GM19372 (cell line): ENCODE data around the gene TMEM127.
"Not testable (repeated sequence)": the region's sequence is repeated elsewhere in the genome, so short reads cannot be mapped to it uniquely, and the experiment has no call there.

Experiments used
- ATAC-seq: cut with Tn5 transposase; IDR thresholded peaks from one replicate; pipeline ENCODE4 v1.9.1; 2021; ENCODE audit warnings: mild to moderate bottlenecking, low read depth, moderate library complexity; ENCODE audit not compliant: unreplicated experiment

Gene TMEM127

DNA sequence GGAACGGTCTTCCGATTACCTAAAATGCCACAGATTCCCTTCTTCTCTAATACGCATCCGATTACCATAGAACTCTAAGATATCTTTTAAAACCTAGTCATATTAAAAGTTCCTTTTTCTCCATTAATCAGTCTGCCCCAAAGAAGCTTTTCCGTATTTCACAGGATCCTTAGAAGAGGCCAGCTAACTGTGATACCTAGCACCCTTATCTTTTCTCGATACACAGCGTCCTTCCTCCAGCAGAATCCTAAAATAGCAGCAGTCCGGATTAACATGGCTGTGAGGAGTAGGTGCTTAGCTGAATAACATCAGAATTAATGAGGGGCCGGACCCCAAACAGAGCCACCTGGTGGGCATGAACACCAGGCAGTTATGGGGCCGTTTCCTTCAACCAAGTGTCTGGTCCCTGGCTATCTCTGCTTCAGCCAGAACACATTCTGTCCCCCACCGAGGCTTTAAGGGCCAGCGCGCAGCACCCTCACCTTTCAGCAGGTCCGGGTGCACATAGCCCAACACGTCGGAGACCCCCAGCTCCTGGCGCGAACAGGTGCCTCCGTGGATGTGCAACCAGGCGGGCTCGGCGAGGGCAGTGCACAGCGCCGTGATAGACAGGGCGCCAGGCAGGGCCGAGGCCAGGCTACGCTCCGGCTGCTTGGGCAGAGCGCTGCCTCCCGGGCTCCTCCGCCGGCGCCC is 995 bp downstream of the TMEM127 start:
- no peak for ATAC-seq

DNA sequence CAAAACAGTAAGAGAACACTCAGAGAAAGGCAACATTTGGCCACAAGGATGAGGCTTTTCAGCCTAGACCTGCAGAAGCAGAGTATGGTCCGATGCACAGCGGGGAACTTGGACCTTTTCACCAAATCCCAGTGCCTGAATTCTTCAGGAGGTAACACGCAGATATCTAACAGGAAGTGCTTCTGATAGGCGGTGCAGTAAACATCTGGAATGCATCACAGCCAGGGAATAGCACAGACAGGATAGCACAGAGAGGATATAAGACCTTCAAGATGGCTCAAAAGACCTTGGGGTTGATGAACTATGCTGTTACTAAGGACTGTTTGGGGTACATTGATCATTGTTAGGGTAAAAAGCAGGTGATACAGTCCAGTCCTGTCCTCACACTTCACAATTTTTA is 1.7 kb downstream of the TMEM127 start:
- no peak for ATAC-seq

DNA sequence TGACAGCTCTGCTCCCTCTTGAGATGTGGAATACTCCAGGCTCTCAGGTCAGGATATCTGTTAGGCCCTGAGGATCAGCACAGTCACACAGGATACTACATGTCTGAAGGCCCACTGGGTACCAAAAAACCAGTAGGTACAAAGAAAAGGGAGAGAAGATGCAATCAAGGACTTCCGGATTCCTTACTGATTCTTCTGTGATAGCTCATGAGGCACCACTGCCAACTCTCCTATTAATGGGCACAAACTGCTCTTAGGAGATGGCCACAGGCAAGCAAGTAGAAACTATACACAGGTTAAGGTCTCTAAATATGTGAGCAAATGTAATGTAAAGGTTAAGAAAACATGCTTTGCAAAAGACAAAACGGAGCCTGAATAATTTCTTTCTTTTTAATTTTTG is 3.5 kb downstream of the TMEM127 start:
- no peak for ATAC-seq

DNA sequence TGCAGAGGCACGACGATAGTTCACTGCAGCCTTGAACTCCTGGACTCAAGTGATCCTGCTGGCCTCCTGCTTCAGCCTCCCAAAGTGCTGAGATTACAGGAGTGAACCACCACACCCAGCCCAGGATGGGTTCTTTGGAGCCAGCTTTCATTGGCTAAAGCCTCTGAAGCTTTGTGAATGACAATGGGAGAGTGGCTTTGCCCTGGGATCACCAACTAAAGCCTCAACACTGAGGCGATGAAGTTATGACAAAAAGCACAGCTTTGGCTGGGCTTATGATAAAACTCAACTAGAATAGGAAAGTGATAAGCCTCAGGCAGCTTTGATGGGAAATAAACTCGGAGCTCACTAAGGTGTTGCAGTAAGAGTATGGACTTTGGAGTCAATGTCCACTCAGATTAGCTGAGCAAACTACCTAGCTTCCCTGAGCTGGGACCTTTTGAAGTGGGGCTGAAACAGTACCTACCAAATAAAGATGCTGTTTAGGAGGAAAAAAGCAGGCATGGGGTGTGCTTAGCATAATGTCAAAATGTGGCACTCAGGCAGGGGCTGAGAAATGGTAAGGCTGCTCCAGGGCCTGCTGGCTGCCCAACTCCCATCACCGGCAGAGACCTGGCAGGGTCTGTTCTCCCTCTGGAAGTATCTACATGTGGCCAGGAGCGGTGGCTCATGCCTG is 4.3 kb downstream of the TMEM127 start:
- ATAC-seq, result no peak

DNA sequence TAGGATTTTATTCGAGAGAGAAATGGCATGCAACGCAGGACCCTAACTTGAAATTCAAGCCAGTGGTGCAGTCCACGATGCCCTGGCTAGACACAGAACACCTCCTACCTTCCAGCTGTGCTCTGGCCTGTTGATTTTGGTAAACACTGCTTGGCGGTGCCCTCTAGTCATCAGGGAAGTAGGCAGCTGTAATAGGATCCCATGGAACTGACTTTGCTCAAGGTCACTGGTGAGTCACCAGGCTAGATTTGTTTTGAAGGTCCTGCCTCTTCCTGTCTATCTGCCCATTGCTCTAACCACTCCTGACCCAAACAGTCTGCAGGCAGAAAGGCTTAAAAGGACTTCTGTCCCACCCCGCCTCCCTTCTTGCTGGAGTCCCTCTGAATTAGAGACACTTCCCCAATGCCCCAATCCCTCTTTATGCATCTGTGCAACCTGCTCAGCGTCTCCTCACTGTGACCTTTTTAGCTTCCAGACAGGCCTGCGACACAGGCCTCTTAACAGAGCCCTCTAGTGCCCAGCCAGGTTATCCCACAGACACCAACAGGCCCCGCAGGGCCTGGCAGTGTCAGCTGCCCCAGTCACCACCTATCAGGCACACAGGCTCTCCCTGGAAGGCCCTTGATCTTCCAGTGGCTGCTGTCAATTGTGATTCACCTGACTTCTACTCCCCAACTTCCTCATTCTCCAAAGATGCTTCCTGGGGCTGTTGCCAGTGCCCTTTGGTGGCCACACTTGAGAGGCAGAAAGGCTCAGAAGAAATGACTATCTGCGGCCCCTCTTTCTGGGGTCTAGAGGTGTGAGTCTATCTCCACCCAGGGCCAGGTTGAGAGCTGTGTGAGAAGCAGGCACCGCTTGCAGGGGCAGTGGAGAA is 5.2 kb downstream of the TMEM127 start:
- no peak for ATAC-seq

DNA sequence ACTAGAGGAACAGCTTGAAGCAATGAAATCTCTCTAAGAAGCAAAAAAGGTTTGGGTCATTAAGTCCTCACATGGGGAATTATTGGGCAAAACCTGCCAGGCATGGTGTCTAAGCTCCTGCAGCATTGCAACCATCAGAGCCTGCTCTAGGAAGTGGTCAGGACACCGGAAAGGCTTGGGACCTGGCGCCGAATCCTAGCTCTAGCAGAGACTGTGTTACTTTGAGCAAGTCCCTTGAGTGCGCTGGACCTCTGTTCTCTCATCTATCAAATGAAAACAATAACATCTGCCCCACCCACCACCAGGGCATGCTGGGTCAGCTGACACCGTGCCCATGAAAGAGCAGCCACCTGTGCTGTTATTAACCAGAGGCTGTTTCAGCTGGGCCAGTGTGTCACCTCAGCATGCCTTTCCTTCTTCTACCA is 6.3 kb downstream of the TMEM127 start:
- ATAC-seq, result no peak

DNA sequence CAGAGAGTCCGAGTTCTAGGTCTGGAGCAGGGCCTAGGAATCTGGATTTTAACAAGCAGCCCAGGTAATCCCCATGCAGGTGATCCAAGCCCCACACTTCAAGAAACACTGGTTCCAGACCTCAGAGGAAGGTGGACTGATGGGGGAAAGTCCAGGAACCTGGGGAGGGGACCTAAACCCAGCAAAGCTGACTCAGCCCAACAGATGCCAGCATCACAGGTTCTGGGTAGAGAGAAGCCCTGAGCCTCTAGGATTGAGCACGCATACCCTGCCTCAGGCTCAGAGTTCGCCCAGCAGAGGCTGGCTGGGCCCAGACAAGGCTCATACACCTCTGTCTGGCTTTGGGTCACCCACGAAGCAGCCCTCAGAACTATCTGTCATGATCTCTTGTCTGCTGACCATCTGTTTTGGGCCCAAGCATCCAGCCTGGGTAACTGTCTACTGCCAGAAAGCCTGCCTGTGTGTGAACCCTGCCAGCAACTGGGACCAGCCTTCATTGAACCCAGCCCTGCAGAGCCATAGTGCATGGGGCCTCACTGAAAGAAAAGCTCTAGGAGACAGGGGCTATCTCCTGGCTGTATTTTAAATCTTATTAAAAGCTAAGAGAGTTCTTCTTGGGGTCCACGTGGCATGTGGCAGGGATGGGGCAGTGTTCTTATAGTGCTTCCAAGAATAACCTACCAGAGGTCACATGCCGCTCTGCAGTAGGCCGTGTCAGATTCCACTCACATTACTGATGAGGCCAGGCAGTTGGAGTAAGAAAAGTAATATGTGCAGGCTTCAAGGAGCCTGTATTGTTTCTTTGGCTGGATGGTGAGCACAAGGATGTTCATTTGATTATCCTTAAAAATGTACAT is 7.4 kb downstream of the TMEM127 start:
- ATAC-seq, result no peak

DNA sequence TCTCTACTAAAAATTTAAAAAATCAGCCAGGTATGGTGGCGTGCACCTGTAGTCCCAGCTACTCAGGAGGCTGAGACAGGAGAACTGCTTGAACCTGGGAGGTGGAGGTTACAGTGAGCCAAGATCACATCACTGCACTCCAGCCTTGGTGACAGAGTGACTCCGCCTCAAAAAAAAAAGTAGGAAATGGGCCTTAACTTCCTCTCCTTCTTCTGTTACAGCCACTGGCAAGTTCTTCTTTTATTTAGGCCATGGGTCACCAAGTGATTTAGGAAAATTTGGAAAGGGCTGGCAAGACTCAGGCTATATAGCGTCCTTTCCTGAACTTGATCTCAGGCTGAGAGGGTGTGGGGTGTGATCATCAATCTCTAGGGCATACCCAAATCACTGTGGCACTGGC is 8.1 kb downstream of the TMEM127 start:
- not testable (repeated sequence) for ATAC-seq

DNA sequence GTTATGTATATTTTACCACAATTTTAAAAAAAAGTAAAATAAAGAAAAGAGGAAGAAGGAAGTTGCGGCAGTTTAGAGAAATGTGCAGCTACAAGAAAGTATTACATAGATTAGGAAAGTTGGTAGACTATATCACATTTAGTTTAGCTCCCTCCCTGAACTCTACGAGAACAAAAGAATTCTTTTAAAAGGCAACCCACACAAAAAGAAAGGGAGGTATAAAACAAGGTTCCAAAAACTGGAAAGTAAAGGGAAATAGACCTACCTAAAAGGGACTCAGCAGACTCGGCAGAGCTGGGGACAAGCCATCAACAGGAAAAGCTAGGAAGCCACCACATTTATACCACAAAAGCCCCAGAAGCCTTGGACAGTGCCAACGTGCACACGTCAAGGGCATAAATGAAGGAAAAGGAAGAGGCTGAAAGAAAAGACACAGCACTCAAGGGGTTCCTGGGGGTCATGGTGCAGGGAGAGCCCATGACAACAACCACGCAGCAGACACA is 9.1 kb downstream of the TMEM127 start:
- ATAC-seq, result no peak

DNA sequence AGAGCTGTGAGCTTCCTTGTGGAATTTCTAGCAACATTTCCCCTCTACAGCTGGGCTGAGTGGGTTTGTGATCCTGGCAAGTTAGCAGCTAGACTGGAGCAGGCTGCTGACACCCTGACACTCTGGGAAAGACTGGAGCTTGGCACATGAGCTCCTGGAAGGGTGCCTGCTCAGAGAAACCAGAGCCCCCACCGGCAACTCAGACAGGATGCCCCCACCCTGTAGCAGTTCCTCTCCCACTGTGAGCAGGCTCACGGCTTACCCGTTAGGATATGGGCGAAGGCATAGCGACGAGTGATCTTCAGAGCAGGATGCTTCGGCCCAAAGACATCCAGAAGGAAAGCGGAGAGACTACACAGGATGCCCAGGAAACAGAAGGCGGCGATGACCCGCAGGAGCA is 11.2 kb downstream of the TMEM127 start:
- ATAC-seq, result no peak

DNA sequence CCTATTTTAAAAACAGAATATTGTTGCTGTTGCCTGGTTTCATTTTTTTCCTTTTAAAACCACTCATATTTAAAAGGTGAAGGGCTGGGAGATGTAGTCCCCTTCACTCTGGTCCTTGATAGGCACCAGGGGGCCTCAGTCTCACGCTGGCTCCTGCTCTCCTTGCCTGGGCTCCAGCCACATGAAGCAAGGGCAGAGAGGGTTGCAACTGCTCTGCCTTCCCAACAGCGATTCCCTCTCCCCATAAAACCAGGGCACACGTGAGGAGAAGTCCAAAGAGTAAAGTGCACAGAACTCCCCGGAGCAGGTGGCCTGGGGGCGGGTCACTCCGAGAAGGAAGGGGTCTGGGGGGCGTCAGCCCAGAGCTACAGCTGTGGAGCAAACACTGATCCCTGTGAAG is 12.8 kb downstream of the TMEM127 start:
- ATAC-seq, result no peak

DNA sequence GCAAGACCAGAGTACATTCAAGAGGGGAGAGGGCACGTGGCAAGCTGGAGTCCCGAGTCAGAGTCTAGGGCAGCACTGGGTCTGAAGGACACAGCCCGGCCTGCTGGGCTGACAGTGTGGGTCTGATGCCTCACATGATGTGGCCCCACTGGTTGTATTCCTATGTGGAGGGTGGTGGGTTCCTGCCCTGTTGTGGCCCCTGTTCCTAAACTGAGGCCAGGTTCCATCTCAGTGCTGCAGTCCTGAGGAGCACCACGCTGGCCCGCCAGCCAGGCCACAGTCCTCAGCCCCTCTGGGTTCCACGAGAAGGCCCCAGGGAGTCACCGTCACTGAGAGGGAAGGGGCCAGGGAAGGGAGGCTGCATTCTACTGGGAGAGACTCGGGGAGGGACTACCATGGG is 13.3 kb downstream of the TMEM127 start:
- ATAC-seq, result no peak

DNA sequence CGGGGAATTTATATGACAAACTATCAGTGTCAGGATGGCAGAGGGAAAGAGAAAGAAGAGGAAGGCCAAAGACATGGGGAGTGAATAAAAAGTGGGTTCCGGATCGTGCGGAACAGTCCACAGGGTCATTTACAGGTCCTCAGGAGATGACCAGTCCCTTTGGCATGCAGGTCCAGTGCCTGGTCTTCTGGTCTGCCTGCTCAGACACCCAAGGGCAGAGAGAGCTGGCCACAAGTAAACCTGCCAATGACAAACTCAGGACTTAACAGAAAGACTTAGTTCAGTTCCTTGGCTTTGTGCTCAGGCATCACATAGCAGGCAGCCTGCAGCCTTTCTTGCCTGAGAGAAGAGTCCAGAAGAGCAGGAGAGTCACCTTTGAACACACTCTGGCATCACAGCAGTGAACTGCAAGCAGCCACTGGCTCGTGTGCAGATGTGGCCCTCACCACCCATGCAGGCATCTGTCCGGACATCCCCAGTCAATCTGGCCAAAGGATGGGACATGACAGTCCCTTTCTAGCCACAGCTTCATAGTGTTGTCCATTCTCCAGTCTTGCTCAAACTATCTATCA is 14.0 kb downstream of the TMEM127 start:
- no peak for ATAC-seq

DNA sequence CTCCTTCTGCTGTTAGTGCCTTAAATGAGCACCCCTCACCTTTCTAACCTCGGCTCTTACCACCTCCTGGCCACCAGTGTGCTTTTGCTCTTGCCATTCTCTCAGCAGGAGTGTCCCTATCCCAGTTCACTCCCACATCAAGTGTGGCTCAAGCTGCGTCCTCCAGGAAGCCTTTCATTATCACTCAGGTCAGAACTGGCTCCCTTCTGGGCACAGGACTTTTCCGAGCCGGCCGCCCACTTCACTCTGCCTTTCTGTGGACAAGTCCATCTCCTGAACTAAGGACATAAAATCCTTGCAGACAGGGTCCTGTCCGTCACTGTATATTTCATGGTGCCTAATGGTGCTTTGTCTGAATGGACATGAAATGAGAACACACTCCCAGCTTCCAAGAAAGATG is 15.6 kb downstream of the TMEM127 start:
- no peak for ATAC-seq

DNA sequence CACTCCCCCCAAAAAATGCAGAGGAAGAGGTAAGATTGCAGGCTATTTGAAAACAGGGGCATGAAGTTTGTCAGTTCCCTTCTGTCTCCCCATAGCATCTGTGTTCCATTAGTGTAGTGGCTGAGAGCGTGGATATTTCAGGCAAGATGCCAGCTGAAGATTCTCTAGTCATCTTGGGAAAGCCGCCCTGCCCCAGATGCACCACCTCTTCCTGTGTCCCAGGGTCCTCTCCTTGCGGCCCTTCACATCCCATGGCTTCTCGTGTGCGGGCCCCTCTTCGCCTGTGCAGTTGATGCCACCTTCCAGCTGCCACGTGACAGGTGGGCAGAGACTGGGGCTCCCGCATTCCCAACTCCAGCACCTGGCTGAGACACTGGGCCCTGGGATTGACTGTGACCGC is 16.1 kb downstream of the TMEM127 start:
- no peak for ATAC-seq

DNA sequence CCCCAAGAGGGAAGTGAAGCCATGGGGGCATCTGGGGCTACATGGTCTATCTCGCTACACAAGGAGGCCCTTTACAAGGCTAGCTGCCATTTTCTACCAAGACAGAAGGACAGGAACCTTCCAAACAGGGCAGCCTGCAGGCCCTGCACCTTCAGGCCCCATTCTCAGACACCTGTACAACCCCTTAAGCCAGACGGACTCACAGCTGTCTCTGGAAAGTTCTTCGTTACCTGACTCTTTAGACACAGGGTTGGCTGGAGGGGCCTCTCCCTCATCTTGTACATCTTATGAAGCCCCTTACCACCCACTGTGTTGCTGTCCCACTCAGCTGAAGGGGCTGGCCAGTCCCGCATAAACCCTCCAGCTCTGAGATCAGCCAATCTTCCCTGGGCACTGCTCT is 17.2 kb downstream of the TMEM127 start:
- no peak for ATAC-seq

DNA sequence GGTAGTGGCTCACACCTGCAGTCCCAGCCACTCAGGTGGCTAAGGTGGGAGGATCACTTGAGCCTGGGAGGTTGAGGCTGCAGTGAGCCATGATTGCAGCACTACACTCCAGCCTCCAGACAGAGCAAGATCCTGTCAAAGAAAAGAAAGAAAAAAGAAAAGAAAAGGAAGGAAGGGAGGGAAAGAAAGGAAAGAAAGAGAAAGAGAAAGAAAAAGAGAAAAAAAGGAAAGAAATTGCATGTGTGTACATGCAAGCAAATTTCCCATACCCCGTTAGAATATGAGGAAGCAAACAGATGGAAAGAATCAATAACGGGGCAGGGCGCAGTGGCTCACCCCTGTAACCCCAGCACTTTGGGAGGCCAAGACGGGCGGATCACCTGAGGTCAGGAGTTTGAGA is 17.9 kb downstream of the TMEM127 start:
- ATAC-seq, result no peak

DNA sequence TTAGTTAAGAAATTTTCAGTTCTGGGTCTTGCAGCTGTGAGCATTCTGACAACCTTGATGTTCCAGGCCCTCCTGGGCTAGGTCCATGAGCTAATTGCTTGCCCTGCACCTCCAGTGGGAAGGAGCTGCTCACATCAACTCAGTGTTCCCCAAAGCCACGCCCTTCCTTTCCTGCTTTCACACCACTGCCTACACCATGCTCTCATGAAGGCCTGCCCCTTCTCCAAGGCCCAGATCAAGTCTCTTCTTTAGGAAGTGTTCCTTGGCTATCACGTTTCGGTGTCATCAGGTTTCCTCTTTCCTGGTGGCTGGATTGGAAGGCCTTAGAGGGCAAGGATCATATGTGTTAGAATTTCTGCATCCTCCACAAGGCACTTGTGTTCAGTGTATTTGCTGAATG is 18.8 kb downstream of the TMEM127 start:
- no peak for ATAC-seq

DNA sequence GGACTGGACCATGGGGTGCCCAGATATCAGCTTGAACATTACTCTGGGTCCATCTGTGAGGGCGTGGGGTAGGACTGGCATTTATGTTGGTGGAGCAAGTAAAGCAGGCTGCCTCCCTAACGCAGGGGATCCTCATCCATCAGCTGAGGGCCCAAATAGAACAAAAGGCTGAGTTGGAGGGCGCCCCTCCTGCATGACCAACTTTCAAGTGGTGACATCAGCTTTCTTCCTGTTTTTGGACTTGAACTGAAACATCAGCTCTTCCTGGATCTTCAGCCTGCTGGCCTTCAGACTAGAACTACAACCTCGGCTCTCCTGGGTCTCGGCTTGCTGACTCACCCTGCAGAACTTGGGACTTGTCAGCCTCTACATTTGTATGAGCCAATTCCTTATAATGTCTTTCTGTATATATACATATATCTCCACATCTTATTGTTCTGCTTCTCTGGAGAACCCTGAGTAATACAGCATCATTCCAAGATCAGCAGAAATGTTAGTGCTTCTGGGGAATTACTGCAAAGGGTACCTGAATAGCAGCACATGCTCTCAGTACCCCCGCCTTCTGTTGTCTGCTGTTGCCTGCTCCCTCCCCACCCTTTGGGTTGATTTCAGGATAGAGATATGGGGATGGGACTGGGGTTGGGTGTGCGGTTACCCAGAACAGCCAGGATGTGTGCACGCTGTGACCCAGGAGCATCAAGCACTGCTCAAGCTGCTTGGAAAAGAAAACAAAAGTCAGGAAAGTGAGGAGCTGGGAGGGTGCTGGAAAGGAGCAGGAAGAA is 20.0 kb downstream of the TMEM127 start:
- no peak for ATAC-seq
